Naive thymus-derived CD4-positive, alpha-beta T cell (primary cell): Measurements from ENCODE around the gene KCNK4. TPM values are rescaled to one million over a fixed set of nuclear protein-coding genes. Genes with fewer than 3 reads are reported as not detected.

Source experiments
- ATAC-seq: fragments of 150-1000 bp; cut with Tn5 transposase; 2 replicates; pipeline ENCODE4 v1.10.0; 2021; ENCODE audit warnings: mild to moderate bottlenecking, moderate library complexity
- CTCF ChIA-PET: fragments of 350-600 bp; sonication (Branson Sonifier 250); formaldehyde crosslinking; loops from one replicate; lab custom pipeline; 2021; ENCODE audit warnings: antibody characterized with exemption; lab: Charles Lee
- POLR2A ChIA-PET: fragments of 350-600 bp; sonication (Branson Sonifier 250); formaldehyde crosslinking; loops from one replicate; lab custom pipeline; 2021; ENCODE audit warnings: antibody characterized with exemption, inconsistent platforms; lab: Charles Lee
- DNase-seq, 9 donors: peaks; one replicate each; pipeline versions ENCODE4 v3.0.0 to v3.0.0-alpha.2; 2020 to 2022; ENCODE audit warnings: mixed read lengths in 1 of 9
- H3K27ac ChIP-seq: one replicate; pipeline ENCODE4 v1.7.0; 2013; ENCODE audit warnings: mild to moderate bottlenecking, low read depth, low read length, moderate library complexity
- H3K27me3 ChIP-seq, 2 donors: one replicate each; pipeline ENCODE4 v1.7.0; 2013; ENCODE audit warnings: low read length in 2 of 2, mild to moderate bottlenecking in 2 of 2, moderate library complexity in 2 of 2; ENCODE audit not compliant: control insufficient read depth in 2 of 2, insufficient read depth in 2 of 2
- H3K36me3 ChIP-seq, 3 experiments: 1 replicate in 2 of 3; 2 replicates in 1 of 3; pipeline ENCODE4 v1.7.0; 2013; ENCODE audit warnings: low read length in 3 of 3, mild to moderate bottlenecking in 3 of 3, moderate library complexity in 1 of 3; ENCODE audit not compliant: insufficient read depth in 3 of 3, control insufficient read depth in 2 of 3
- H3K4me1 ChIP-seq, 2 donors: one replicate each; pipeline ENCODE4 v1.7.0; 2013; ENCODE audit warnings: low read length in 2 of 2, mild to moderate bottlenecking in 2 of 2, moderate library complexity in 1 of 2; ENCODE audit not compliant: control insufficient read depth in 2 of 2, insufficient read depth in 2 of 2
- H3K4me3 ChIP-seq: 2 replicates; pipeline ENCODE4 v1.7.0; 2013; ENCODE audit warnings: mild to moderate bottlenecking, low read length
- H3K9me3 ChIP-seq, 3 experiments: 1 replicate in 2 of 3; 2 replicates in 1 of 3; pipeline ENCODE4 v1.7.0; 2013; ENCODE audit warnings: low read length in 3 of 3; ENCODE audit not compliant: control insufficient read depth in 2 of 3
- H3K27ac Mint-ChIP-seq, 9 donors: one replicate each; pipeline ENCODE4 v1.8.0; 2020 to 2022; ENCODE audit warnings: mixed read lengths in 9 of 9, mild to moderate bottlenecking in 8 of 9, moderate library complexity in 5 of 9, inconsistent platforms in 2 of 9
- H3K27me3 Mint-ChIP-seq, 5 donors: one replicate each; pipeline ENCODE4 v1.8.0; 2021 to 2022; ENCODE audit warnings: mixed read lengths in 5 of 5, mild to moderate bottlenecking in 1 of 5
- H3K36me3 Mint-ChIP-seq, 5 donors: one replicate each; pipeline ENCODE4 v1.8.0; 2020 to 2022; ENCODE audit warnings: mixed read lengths in 5 of 5, mild to moderate bottlenecking in 3 of 5, inconsistent platforms in 1 of 5
- H3K4me1 Mint-ChIP-seq, 7 donors: one replicate each; pipeline ENCODE4 v1.8.0; 2020 to 2022; ENCODE audit warnings: mixed read lengths in 7 of 7, mild to moderate bottlenecking in 3 of 7, inconsistent platforms in 1 of 7
- H3K4me3 Mint-ChIP-seq, 10 donors: one replicate each; pipeline ENCODE4 v1.8.0; 2020 to 2022; ENCODE audit warnings: mild to moderate bottlenecking in 10 of 10, mixed read lengths in 10 of 10, moderate library complexity in 6 of 10, inconsistent platforms in 2 of 10
- H3K9me3 Mint-ChIP-seq, 11 donors: one replicate each; pipeline ENCODE4 v1.8.0; 2020 to 2022; ENCODE audit warnings: mixed read lengths in 11 of 11, mild to moderate bottlenecking in 4 of 11, inconsistent platforms in 1 of 11, moderate library complexity in 1 of 11
- intact Hi-C, 2 donors: fragments of 100-400 bp; cut with micrococcal nuclease; formaldehyde crosslinking; loops; one replicate each; pipeline ENCODE4 v1.15.1; 2023
- polyA plus RNA-seq, 2 donors: library from polyadenylated mRNA; unstranded; fragments of 300-500 nt; fragmentation: Illumina TruSeq; gene quantifications; one replicate each; pipeline ENCODE4 v1.2.3, GENCODE V29; 2021
- total RNA-seq, 6 experiments: library from RNA in 5 of 6; stranded (reverse) in 5 of 6; gene quantifications; 1 replicate in 5 of 6; 2 replicates in 1 of 6; pipeline ENCODE4 v1.2.3 and lab custom pipeline; 2021 to 2026

KCNK4 gene
- total and polyA plus RNA-seq, 7 experiments from 2014 or later: 0.42 TPM; not detected in 6

DNA sequence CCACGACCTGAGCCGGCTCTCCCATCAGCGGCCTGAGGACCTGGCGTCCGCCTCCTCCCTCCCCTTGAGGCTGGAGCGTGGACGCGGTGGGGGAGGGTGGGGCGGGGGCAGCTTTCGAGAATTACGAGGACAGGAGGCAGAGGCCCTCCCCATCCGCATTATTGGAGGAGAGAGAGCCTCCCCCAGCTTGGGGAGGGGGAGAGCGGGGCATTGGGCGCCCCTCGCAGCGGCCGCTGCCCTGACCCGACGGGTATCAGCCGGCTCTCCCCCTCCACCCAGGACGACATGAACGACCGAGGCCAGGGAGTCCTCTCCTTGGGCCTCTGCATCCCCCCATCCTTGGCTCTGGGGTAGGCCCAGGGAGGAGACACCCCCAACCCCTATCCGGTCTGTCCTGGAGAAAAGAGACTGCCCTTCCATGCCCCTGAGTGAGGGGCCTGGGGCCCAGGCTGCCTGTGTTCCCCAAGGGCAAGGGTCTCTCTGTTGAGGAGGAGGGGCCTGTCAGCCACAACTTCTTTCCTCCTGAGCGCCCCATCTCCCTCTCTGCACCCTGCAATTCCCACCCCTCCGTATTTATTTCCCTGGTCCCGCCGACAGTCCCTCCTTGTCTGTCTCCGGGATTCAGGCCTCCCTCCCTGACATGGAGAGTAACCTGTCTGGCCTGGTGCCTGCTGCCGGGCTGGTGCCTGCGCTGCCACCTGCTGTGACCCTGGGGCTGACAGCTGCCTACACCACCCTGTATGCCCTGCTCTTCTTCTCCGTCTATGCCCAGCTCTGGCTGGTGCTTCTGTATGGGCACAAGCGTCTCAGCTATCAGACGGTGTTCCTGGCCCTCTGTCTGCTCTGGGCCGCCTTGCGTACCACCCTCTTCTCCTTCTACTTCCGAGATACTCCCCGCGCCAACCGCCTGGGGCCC lies 5.0 kb upstream of the KCNK4 start:
- peaks cover 0 to 6% (median 0%) of the 10 kb centered on the region in 3 experiments for H3K36me3 ChIP-seq
- peaks cover 0 to 2% (median 0%) of the 10 kb centered on the region in 11 donors for H3K9me3 Mint-ChIP-seq
- no peaks in the 10 kb centered on the region for H3K9me3 ChIP-seq
- intact Hi-C loops: loop anchor here (1.0 to 5.0 kb wide), 15 partner anchors 16 to 101 kb away; partner anchors contain the start of genes ESRRA (in 2 of the 2), FKBP2 (in 2 of the 2), DNAJC4 (in 1 of the 2) and FERMT3 (in 1 of the 2)
- H3K27me3 Mint-ChIP-seq: peaks cover 6 to 12% (median 6%) of the 10 kb centered on the region in 5 donors
- DNase-seq: peak in 1 of 9 donors; percentile 39
- peak overlapping the region; percentile 73 to 91 (median 84) for H3K4me3 Mint-ChIP-seq
- H3K27ac Mint-ChIP-seq: peak overlapping the region; percentile 30 to 96 (median 86)
- peaks cover 11 to 17% of the 10 kb centered on the region in 2 donors for H3K4me1 ChIP-seq
- peak overlapping the region; percentile 24 for H3K4me3 ChIP-seq
- POLR2A ChIA-PET: interaction anchor here (1.3 to 7.1 kb wide), 6 partner anchors 10 to 79 kb away, joined by 3 to 104 read pairs (median 12); partner anchors contain the start of genes CATSPERZ, FERMT3, PRDX5 and TRMT112
- ATAC-seq: no peak
- peaks cover 11 to 29% (median 23%) of the 10 kb centered on the region in 7 donors for H3K4me1 Mint-ChIP-seq
- H3K27me3 ChIP-seq: peaks cover 0 to 9% of the 10 kb centered on the region in 2 donors
- H3K27ac ChIP-seq: peak overlapping the region; percentile 99
- CTCF ChIA-PET: interaction anchor here (1.4 kb wide), 1 partner anchor 16 kb away, joined by 5 read pairs; no protein-coding TSS in a partner anchor
- peaks cover 0 to 8% (median 3%) of the 10 kb centered on the region in 5 donors for H3K36me3 Mint-ChIP-seq

DNA sequence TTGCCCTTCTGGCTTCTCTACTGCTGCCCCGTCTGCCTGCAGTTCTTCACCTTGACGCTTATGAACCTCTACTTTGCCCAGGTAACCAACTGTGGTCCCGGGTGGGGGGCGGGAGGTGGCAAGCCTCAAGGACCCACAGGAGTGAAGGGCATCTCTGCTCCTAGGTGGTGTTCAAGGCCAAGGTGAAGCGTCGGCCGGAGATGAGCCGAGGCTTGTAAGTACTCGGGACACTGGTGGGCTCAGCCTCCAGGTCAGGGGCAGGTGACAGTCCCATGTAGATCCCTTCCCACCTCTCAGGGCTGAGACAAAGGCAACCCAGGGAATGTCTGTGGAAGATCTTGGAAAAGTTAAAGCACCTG lies 4.3 kb upstream of the KCNK4 start:
- Histone ChIP-seq H3K36me3 (peaks cover 0 to 6% (median 0%) of the 10 kb centered on the region in 3 experiments), H3K27ac (no peak overlapping the region), H3K4me3 (no peak overlapping the region), H3K27me3 (peaks cover 0 to 9% of the 10 kb centered on the region in 2 donors), H3K9me3 (no peaks in the 10 kb centered on the region), H3K4me1 (peaks cover 11 to 17% of the 10 kb centered on the region in 2 donors)
- Mint-ChIP-seq H3K27me3 (peaks cover 6 to 12% (median 6%) of the 10 kb centered on the region in 5 donors), H3K9me3 (peaks cover 0 to 2% (median 0%) of the 10 kb centered on the region in 11 donors), H3K4me1 (peaks cover 11 to 25% (median 22%) of the 10 kb centered on the region in 7 donors), H3K4me3 (peak overlapping the region; percentile 73 to 88 (median 82)), H3K36me3 (peaks cover 0 to 4% (median 0%) of the 10 kb centered on the region in 5 donors), H3K27ac (peak overlapping the region; percentile 30 to 96 (median 86))
- intact Hi-C loops: loop anchor here in 1 of 2 donors (5.0 kb wide), 1 partner anchor 79 kb away; the partner anchor contains the start of gene FERMT3
- ChIA-PET POLR2A (interaction anchor here (1.3 to 3.1 kb wide), 2 partner anchors 9 to 31 kb away, joined by 3 to 24 read pairs; partner anchors contain the start of genes PRDX5 and TRMT112), CTCF (interaction anchor here (1.4 kb wide), 1 partner anchor 15 kb away, joined by 5 read pairs; no protein-coding TSS in a partner anchor)
- no peak for DNase-seq
- ATAC-seq: no peak

DNA sequence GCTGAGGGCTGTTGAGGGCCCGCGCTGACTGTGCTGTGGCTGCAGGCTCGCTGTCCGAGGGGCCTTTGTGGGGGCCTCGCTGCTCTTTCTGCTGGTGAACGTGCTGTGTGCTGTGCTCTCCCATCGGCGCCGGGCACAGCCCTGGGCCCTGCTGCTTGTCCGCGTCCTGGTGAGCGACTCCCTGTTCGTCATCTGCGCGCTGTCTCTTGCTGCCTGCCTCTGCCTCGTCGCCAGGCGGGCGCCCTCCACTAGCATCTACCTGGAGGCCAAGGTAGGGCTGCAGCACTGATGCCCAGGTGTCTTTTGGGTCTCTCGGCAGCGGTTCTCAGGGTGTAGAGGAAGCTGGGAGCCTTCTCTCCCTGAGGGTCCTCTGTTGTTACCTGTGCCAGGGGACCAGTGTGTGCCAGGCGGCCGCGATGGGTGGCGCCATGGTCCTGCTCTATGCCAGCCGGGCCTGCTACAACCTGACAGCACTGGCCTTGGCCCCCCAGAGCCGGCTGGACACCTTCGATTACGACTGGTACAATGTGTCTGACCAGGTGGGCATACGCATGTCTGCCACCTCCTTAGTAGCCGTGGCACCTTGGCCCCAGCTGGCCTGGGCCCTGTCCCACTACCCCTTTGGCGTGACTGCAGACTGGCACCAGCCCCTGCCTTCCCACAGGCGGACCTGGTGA lies 3.3 kb upstream of the KCNK4 start:
- peaks cover 6 to 17% (median 10%) of the 10 kb centered on the region in 5 donors for H3K27me3 Mint-ChIP-seq
- CTCF ChIA-PET: interaction anchor here (1.4 kb wide), 1 partner anchor 14 kb away, joined by 5 read pairs; no protein-coding TSS in a partner anchor
- ATAC-seq (no peak), DNase-seq (no peak)
- H3K27ac Mint-ChIP-seq: peak overlapping the region in 2 of 9 donors; percentile 33 to 51
- H3K27me3 ChIP-seq: peaks cover 0 to 9% of the 10 kb centered on the region in 2 donors
- H3K36me3 Mint-ChIP-seq: peaks cover 0 to 3% (median 0%) of the 10 kb centered on the region in 5 donors
- H3K4me3 ChIP-seq: no peak overlapping the region
- H3K4me3 Mint-ChIP-seq: peak overlapping the region in 2 of 10 donors; percentile 4 to 58
- H3K4me1 ChIP-seq: peaks cover 11 to 17% of the 10 kb centered on the region in 2 donors
- intact Hi-C loops: loop anchor here in 1 of 2 donors (5.0 kb wide), 1 partner anchor 81 kb away; the partner anchor contains the start of gene FERMT3
- POLR2A ChIA-PET: interaction anchor here (1.2 to 1.4 kb wide), 3 partner anchors 8 to 82 kb away, joined by 3 to 4 read pairs (median 3); partner anchors contain the start of gene FERMT3
- H3K9me3 ChIP-seq: no peaks in the 10 kb centered on the region
- no peaks in the 10 kb centered on the region for H3K36me3 ChIP-seq
- H3K27ac ChIP-seq: no peak overlapping the region
- H3K4me1 Mint-ChIP-seq: peaks cover 14 to 27% (median 21%) of the 10 kb centered on the region in 7 donors
- H3K9me3 Mint-ChIP-seq: peaks cover 0 to 2% (median 0%) of the 10 kb centered on the region in 11 donors

DNA sequence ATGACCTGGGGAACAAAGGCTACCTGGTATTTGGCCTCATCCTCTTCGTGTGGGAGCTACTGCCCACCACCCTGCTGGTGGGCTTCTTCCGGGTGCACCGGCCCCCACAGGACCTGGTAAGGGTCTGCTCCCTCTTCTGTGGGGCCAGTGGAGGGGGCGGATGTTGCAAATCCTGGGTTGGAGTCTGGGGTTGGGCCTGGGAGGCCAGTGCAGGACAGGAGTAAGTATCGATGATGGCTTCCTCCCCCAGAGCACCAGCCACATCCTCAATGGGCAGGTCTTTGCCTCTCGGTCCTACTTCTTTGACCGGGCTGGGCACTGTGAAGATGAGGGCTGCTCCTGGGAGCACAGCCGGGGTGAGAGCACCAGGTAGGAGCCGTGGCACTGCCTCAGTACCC lies 2.8 kb upstream of the KCNK4 start:
- peaks cover 0 to 2% (median 0%) of the 10 kb centered on the region in 11 donors for H3K9me3 Mint-ChIP-seq
- H3K4me1 Mint-ChIP-seq: peaks cover 12 to 22% (median 19%) of the 10 kb centered on the region in 7 donors
- Histone ChIP-seq H3K36me3 (no peaks in the 10 kb centered on the region), H3K27me3 (peaks cover 0 to 9% of the 10 kb centered on the region in 2 donors), H3K4me3 (no peak overlapping the region), H3K27ac (no peak overlapping the region), H3K4me1 (peaks cover 11 to 15% of the 10 kb centered on the region in 2 donors), H3K9me3 (no peaks in the 10 kb centered on the region)
- CTCF ChIA-PET: no interaction called here
- POLR2A ChIA-PET: interaction anchor here (0.6 to 1.4 kb wide), 3 partner anchors 12 to 96 kb away, joined by 3 to 4 read pairs (median 3); partner anchors contain the start of gene FERMT3
- H3K27me3 Mint-ChIP-seq: peaks cover 11 to 22% (median 15%) of the 10 kb centered on the region in 5 donors
- intact Hi-C loops: loop anchor here in 1 of 2 donors (5.0 kb wide), 1 partner anchor 81 kb away; the partner anchor contains the start of gene FERMT3
- peak overlapping the region in 1 of 9 donors; percentile 23 for H3K27ac Mint-ChIP-seq
- DNase-seq (no peak), ATAC-seq (no peak)
- peak overlapping the region in 1 of 10 donors; percentile 4 for H3K4me3 Mint-ChIP-seq
- peaks cover 0 to 3% (median 0%) of the 10 kb centered on the region in 5 donors for H3K36me3 Mint-ChIP-seq

DNA sequence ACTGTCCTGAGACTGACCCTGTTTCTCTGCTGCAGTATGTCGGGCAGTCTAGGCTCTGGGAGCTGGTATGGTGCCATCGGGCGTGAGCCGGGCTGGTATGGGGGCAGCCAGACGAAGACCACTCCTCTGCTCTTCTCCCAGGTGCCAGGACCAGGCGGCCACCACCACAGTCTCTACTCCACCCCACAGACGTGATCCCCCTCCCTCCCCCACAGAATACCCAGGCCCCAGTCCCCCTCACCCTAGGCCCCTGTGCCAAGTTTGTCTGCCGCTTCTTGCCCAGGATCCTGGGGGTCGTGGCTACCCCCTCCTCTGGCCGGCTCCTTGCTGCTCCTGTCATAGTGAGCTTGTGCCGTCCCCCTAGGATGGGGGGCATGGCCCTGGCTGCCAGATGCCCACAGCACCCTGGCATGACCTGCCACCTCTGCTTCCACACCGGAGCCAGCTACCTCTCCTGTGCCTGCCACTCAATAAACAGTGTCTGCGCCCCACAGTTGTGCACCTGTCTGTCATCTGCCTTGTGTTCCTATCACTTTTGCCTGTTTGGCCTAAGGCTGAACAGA lies 2.0 kb upstream of the KCNK4 start:
- no peak overlapping the region for H3K27ac Mint-ChIP-seq
- POLR2A ChIA-PET: interaction anchor here (0.6 to 1.2 kb wide), 4 partner anchors 12 to 97 kb away, joined by 3 to 4 read pairs (median 3); partner anchors contain the start of genes FERMT3, NUDT22 and TRPT1
- peak overlapping the region in 2 of 10 donors; percentile 16 to 56 for H3K4me3 Mint-ChIP-seq

More for the DNA sequence above, 2.0 kb upstream of the KCNK4 start:
- H3K27ac ChIP-seq: no peak overlapping the region
- Mint-ChIP-seq H3K4me1 (peaks cover 12 to 20% (median 16%) of the 10 kb centered on the region in 7 donors), H3K36me3 (peaks cover 0 to 3% (median 0%) of the 10 kb centered on the region in 5 donors), H3K27me3 (peaks cover 16 to 29% (median 21%) of the 10 kb centered on the region in 5 donors), H3K9me3 (peaks cover 0 to 2% (median 0%) of the 10 kb centered on the region in 11 donors)
- no peaks in the 10 kb centered on the region for H3K9me3 ChIP-seq
- H3K27me3 ChIP-seq: peaks cover 0 to 9% of the 10 kb centered on the region in 2 donors
- intact Hi-C loops: loop anchor here in 1 of 2 donors (5.0 kb wide), 1 partner anchor 82 kb away; the partner anchor contains the start of gene FERMT3
- ATAC-seq: no peak
- CTCF ChIA-PET: interaction anchor here (1.0 to 2.0 kb wide), 3 partner anchors 12 to 84 kb away, joined by 3 to 9 read pairs (median 5); partner anchors contain the start of genes CATSPERZ and NUDT22
- peaks cover 6 to 7% of the 10 kb centered on the region in 2 donors for H3K4me1 ChIP-seq
- H3K36me3 ChIP-seq: no peaks in the 10 kb centered on the region
- H3K4me3 ChIP-seq: no peak overlapping the region
- DNase-seq: no peak
